Subcutaneous adipose tissue (tissue), 4 donors: ENCODE measurements around the gene SUSD1. TPM values are rescaled to one million over a fixed set of nuclear protein-coding genes. Genes with fewer than 3 reads are reported as not detected.

Source experiments
- total RNA-seq, 4 donors: library from RNA; depleted of rRNA; stranded (reverse); fragments of >200 nt; gene quantifications; one replicate each; pipeline ENCODE4 v1.1.0, GENCODE V29; 2016
- TF ChIP-seq, protein P1 (sequence below): fragments of 450-650 bp; IDR thresholded peaks from one replicate; pipeline ENCODE4 v1.5.1; 2016; ENCODE audit warnings: low read depth, mild to moderate bottlenecking, control low read depth, antibody characterized with exemption, moderate library complexity

SUSD1 gene
- total RNA-seq, result 10 to 100 TPM in 3 of 4 donors, 1 to 10 TPM in 1; 8.4 to 24.6 (median 16.3) TPM

DNA sequence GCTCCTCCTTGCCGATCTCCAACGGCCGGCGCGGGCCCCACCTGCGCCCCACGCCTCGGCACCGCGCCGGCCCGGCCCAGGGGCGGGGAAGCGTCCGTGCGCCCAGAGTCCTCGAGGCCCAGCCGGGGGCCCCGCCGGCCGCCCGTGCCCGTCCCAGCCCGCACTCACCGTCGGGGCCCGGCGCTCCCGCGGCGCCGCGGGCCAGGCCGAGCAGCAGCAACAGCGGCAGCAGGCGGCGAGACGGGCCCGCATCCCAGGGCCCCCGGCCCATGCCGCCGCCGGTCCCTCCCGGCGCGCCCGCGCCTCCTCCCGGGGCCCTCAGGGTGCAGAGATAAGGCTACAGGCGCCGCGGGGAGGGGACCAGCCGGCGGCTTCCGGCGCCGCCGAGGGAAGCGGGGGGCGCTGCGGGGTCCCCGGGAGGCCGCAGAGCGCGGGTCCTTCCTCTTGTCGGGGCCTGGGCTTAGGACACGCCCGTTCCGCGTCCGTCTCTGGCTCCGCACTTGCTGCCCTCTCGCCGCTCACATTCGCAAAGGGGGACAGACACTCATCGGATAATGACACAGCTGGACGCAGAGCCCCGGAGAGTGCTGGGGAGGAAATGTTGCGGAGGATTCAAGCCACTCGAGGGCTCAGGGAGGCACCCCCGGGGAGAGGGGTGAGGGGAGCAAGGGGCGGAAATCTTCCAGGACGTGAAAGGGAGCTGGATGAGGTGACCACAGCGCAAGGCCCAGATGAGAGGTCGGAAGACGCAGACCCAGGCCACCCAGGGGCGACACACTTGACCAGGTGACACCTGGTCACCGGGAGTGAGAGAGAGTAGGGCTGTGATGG lies at the start of gene SUSD1:
Gene SUSD1, minus strand, starts transcription at position 333 of the 831 bp plus-strand sequence. Its CDS starts 62 bp downstream, at position 271.
- TF ChIP-seq, protein P1, sequence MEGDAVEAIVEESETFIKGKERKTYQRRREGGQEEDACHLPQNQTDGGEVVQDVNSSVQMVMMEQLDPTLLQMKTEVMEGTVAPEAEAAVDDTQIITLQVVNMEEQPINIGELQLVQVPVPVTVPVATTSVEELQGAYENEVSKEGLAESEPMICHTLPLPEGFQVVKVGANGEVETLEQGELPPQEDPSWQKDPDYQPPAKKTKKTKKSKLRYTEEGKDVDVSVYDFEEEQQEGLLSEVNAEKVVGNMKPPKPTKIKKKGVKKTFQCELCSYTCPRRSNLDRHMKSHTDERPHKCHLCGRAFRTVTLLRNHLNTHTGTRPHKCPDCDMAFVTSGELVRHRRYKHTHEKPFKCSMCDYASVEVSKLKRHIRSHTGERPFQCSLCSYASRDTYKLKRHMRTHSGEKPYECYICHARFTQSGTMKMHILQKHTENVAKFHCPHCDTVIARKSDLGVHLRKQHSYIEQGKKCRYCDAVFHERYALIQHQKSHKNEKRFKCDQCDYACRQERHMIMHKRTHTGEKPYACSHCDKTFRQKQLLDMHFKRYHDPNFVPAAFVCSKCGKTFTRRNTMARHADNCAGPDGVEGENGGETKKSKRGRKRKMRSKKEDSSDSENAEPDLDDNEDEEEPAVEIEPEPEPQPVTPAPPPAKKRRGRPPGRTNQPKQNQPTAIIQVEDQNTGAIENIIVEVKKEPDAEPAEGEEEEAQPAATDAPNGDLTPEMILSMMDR, result no peak

GRCh38 chr9:112224401-112225289 lies 49.5 kb upstream of the SUSD1 start:
- TF ChIP-seq, protein P1, result no peak

DNA sequence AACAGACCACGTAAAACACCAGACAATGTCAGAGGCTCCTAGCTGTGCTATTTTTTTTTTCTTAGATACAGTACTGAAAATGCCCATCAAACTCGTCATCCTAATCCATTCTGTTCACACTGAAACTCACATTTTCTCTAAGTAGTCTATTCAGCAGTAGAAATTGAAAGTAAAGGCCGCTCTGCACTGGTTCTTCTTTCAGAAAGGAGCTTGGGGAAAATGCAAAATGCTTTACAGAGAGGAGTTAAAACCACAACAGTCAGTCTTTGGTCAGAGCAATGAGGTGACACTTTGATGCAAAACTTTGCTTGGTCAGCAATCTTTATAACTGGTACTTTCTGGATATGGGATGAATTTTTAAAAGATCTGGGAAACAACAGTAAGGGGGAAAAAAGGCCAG lies 43.8 kb upstream of the SUSD1 start:
- TF ChIP-seq, protein P1, result no peak

GRCh38 chr9:112212926-112213325 lies 37.8 kb upstream of the SUSD1 start:
- TF ChIP-seq, protein P1, result no peak

DNA sequence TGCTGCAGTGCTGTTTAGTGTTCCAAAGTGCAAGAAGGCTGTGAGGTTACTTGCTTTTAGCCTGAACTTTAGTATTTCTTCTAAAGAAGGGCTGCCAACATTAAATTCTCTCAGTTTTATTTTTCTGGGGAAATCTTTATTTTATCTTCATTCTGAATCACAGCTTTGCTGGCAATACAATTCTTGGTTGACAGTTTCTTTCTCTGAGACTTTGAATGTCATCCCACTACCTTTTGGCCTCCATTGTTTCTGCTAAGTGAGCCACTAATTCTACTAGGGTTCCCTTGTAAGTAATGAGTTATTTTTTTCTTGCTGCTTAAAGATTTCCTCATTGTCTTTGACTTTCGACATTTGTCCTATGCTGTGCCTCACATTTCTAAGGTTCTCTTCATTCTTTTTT lies 32.4 kb upstream of the SUSD1 start:
- TF ChIP-seq, protein P1, result no peak

GRCh38 chr9:112203536-112203935 lies 28.4 kb upstream of the SUSD1 start:
- TF ChIP-seq, protein P1, result no peak

- TF ChIP-seq, protein P1, result no peak
Observed at GRCh38 chr9:112200711-112201110, 25.6 kb upstream of the SUSD1 start.
